AG09309 (cell line): ENCODE data around the gene C17orf50.

ENCODE experiments used
- DNase-seq: peaks from one replicate; pipeline ENCODE4 v3.0.0-alpha.2; 2010; ENCODE audit warnings: low read depth
- H3K4me3 ChIP-seq: 2 replicates; pipeline ENCODE4 v1.5.1; 2011; ENCODE audit warnings: mild to moderate bottlenecking, low read depth, low read length, moderate library complexity; ENCODE audit not compliant: control insufficient read depth
- TF ChIP-seq, protein P1 (sequence below): IDR thresholded peaks from 2 replicates; pipeline ENCODE4 v1.5.1; 2011; ENCODE audit warnings: mild to moderate bottlenecking, low read depth, low read length, inconsistent platforms; ENCODE audit not compliant: insufficient read depth, control insufficient read depth; ENCODE audit errors: missing control alignments

Gene C17orf50

DNA sequence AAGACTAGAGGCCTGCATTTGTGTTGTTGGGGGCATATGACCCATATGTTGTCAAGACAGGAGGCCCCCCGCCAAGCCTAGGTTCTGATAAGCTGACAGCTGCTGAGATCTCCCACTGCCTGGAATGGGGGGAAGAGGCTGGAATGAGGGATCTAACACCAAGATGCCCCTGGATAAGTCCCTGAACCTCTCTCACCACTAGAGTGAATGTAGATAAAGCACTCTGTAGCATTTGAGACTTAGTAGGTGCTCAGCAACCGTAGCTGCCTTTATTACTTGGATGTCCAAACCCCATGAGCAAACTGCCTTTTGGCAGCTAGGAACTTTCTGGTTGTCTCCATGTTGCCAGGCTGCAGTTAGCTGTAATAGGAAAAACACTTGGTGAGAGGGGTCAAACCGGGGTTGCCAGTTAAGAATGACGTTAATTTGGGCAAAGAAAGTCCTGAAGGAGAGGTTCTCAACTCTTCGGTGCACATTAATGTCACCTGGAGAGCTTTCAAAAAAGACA, 33.7 kb upstream of the C17orf50 start:
- no peak for DNase-seq
- TF ChIP-seq, protein P1, sequence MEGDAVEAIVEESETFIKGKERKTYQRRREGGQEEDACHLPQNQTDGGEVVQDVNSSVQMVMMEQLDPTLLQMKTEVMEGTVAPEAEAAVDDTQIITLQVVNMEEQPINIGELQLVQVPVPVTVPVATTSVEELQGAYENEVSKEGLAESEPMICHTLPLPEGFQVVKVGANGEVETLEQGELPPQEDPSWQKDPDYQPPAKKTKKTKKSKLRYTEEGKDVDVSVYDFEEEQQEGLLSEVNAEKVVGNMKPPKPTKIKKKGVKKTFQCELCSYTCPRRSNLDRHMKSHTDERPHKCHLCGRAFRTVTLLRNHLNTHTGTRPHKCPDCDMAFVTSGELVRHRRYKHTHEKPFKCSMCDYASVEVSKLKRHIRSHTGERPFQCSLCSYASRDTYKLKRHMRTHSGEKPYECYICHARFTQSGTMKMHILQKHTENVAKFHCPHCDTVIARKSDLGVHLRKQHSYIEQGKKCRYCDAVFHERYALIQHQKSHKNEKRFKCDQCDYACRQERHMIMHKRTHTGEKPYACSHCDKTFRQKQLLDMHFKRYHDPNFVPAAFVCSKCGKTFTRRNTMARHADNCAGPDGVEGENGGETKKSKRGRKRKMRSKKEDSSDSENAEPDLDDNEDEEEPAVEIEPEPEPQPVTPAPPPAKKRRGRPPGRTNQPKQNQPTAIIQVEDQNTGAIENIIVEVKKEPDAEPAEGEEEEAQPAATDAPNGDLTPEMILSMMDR, result no peak
- no peak overlapping the region for H3K4me3 ChIP-seq

DNA sequence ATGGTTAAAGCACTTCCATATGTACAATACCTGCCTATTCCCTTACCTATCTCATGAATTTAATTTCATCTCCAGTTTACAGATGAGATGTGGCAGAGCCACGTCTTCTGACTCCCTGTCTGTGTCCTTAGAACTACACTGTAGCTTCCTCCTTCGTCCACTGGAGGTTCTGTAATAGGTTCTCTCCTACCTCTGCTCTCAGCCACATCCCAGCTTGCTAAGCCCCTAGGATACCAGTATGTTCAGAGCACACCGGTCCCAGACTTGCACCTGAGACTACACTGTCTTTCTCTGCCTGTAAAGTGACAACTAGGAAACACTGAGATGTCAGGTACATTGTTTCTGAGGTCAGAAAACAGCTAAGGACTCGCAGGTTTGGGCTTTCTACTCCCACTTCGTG, 33.1 kb upstream of the C17orf50 start:
- no peak for DNase-seq
- H3K4me3 ChIP-seq, result no peak overlapping the region
- TF ChIP-seq, protein P1, result no peak

DNA sequence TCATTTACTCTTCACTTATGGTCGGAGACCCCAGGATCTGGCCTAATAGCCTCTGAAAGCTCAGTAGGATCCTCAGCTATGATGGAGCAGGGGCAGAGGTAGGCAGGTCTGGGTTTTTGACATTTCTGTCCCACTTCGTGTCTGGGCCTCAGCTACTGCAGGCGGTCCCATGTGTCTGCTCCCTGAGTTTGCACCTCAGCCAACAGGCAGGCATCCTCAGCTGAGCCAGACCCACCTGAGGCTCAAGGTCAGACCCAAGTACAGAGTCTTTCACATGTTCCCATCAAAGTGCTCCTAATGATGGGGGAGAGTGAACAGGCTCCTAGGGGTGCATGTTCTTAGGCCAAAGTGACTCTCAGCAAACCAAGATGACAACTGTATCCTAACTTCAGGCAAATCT, 32.1 kb upstream of the C17orf50 start:
- no peak overlapping the region for H3K4me3 ChIP-seq
- TF ChIP-seq, protein P1, result no peak
- DNase-seq, result no peak

DNA sequence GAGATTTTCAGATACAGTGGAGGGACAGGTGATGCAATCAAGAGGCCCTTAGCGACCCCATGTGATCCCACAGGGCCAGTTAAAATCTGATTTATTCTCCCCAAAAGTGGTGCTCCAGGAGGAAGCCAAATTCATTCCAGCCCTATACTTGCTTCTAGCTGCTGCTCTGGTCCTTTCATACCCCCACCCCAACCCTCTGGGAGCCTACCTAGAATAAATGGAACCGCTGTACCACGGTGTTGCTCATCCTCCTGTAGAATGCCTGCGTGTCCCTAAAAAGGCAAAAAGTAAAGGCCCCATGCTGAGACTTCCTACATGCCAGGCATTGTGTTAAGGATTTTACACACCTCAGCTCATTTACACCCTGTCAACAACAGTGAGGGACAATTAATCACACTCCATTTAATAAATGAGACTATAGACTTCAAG, 31.3 kb upstream of the C17orf50 start:
- no peak overlapping the region for H3K4me3 ChIP-seq
- no peak for DNase-seq
- TF ChIP-seq, protein P1, result no peak

DNA sequence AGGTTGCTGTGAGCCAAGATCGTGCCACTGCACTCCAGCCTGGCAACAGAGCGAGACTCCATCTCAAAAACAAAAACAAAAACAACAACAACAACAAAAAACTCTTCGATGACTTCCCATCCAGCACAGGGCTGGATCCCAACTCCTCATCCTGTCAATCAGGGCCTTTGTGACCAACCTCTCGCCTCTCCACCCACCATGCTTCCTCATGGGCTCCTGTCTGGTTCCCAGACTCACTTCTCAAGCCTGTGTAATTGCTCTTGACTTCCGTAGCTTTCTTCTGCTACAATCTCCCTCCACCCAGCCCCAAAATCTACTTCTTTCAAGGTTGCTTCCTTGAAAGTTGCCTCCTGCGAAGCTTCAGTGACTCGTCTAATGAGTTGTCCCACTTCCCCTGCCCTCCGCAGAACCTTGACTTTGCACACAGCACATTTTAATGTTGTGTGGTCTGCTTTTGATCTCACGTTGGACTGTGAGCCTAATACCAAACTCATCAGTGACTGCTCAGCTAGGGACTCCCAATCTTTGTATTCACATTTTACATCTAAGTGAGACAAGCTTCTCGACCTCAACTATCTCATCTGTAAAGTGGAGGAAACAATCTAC, 30.2 kb upstream of the C17orf50 start:
- TF ChIP-seq, protein P1, result no peak
- DNase-seq, result no peak
- no peak overlapping the region for H3K4me3 ChIP-seq

DNA sequence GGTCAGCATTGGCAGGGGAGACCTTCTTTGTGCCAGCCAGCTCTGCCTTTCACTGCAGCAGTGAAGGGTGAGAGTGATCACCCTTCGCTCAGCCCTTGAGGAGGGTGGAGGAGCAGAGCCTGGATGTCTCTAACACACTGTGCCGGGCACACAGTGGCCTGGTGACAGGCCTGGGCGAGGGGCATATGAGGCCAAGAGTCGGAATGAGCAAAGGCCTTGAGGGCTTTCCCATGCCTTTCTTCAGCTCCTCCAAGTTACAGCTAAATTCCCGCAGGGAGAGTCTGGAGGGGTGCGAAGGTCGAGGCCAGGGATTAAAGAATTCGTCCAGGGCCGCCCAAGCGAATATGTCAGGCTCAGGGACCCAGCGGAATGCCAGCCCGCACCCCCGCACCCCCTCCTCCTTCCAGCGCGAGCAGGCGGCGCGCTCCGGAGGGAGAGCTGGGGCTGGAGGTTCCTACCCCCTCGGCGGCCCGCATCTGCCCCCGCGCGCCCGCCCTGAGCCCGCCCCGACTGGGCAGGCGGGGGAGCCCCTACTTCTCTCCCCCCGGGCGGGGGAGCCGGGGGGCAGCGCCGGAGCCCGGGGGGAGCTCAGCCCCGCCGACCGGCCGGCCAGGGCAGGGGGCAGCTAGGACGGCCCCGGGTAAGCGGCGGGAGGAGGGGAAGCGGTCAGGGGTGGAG, 29.3 kb upstream of the C17orf50 start, which contains the start of gene RASL10B:
TSS of gene RASL10B (plus strand) at position 401 of the 678 bp plus-strand sequence. CDS start 3,546 bp downstream, outside the sequence.
- no peak for DNase-seq
- H3K4me3 ChIP-seq, result peak within 1 kb of the TSS; percentile 50
- TF ChIP-seq, protein P1, result no peak
